Adrenal gland (tissue), 12 donors: ENCODE measurements around the gene NAA38. TPM values are rescaled to one million over a fixed set of nuclear protein-coding genes. Genes with fewer than 3 reads are reported as not detected.

ENCODE experiments used
- DNase-seq, 7 donors: peaks; one replicate each; pipeline ENCODE4 v3.0.0-alpha.2; 2019 to 2020
- H3K27ac ChIP-seq, 5 donors: fragments of 200-600 bp; sonication (generic) in 4 of 5; 1 replicate in 3 of 5; 2 replicates in 2 of 5; pipeline versions ENCODE4 v1.5.1 to v1.8.0; 2016 to 2020; ENCODE audit warnings: mild to moderate bottlenecking in 1 of 5
- H3K27me3 ChIP-seq: fragments of 200-600 bp; 2 replicates; pipeline ENCODE4 v1.8.0; 2021
- H3K36me3 ChIP-seq, 2 donors: fragments of 200-600 bp; replicated peaks in 1 of 2; 1 replicate in 1 of 2; 2 replicates in 1 of 2; pipeline versions ENCODE4 v1.5.1 to v1.8.0; 2018 to 2022
- H3K4me1 ChIP-seq, 2 donors: fragments of 200-600 bp; replicated peaks in 1 of 2; 1 replicate in 1 of 2; 2 replicates in 1 of 2; pipeline versions ENCODE4 v1.5.1 to v1.8.0; 2018 to 2021
- H3K4me3 ChIP-seq, 4 donors: fragments of 200-600 bp; sonication (generic) in 3 of 4; one replicate each; pipeline ENCODE4 v1.5.1; 2016 to 2018
- H3K9me3 ChIP-seq, 3 donors: fragments of 200-600 bp; sonication (generic) in 1 of 3; replicated peaks in 1 of 3; 1 replicate in 2 of 3; 2 replicates in 1 of 3; pipeline versions ENCODE4 v1.5.1 to v1.8.0; 2016 to 2021
- CTCF ChIP-seq, 6 experiments: fragments of 450-650 bp in 4 of 6; fragments of 200-600 bp in 2 of 6; sonication (generic) in 1 of 6; IDR thresholded peaks; 1 replicate in 5 of 6; 2 replicates in 1 of 6; pipeline versions ENCODE4 v1.5.1 to v1.8.0; 2016 to 2021; ENCODE audit warnings: antibody characterized with exemption in 6 of 6, mild to moderate bottlenecking in 2 of 6, moderate library complexity in 1 of 6
- POLR2A ChIP-seq, 2 donors: fragments of 450-650 bp; IDR thresholded peaks; one replicate each; pipeline ENCODE4 v1.6.1; 2017; ENCODE audit warnings: antibody characterized with exemption in 2 of 2, mild to moderate bottlenecking in 2 of 2, moderate library complexity in 1 of 2
- WGBS, 4 donors: extraction: QIAGEN DNeasy Blood & Tissue Kit in 2 of 4; methylation state at CpG; one replicate each; pipeline versions ENCODE4 v1.1.5 to v1.1.7; 2013 to 2017; 5-methylcytosine and 5-hydroxymethylcytosine counted together
- intact Hi-C, 2 donors: fragments of 100-400 bp; cut with DNase I; formaldehyde crosslinking; loops; one replicate each; pipeline versions ENCODE4 v1.14.1 to v1.15.0; 2022 to 2023
- polyA plus RNA-seq, 3 donors: library from polyadenylated mRNA; stranded (reverse); fragments of 200-250 nt in 2 of 3; fragments of 350-450 nt in 1 of 3; fragmentation: Illumina TruSeq in 1 of 3; extraction: RNeasy Lipid Tissue Mini Kit (QIAGEN cat#74804) in 1 of 3; gene quantifications; one replicate each; pipeline ENCODE4 v1.2.3, GENCODE V29; 2013 to 2014
- total RNA-seq, 9 donors: library from RNA; depleted of rRNA in 4 of 9; stranded (reverse); fragments of >200 nt in 4 of 9; fragments of 120-200 nt in 1 of 9; fragmentation: NEBNext Ultra II Directional in 1 of 9; extraction: Animal tissue kit (Norgen Biotek cat#: 25700) in 1 of 9; gene quantifications; one replicate each; pipeline versions ENCODE4 v1.1.0 to v1.2.4, GENCODE V29; 2013 to 2023
- donor health status: healthy with polysubstance abuse.
- donor health status: Bipolar disorder and iron deficiency.
- donor health status: DM: yes; HTN: yes; CAD: no.
- donor health status: DM: no; HTN: no; CAD: no.
- donor health status: DM: no; HTN: no; CAD: no.
- donor health status: DM: yes; HTN: yes; CAD: no.

The NAA38 gene
- total and polyA plus RNA-seq, 12 donors = 34.5 to 424 (median 128) TPM

GRCh38 chr17:7897773-7898172 lies 40.4 kb upstream of the NAA38 start:
- Histone ChIP-seq H3K27ac (peak overlapping the region in 1 of 5 donors; percentile 21), H3K27me3 (no peaks in the 10 kb centered on the region), H3K4me3 (no peak overlapping the region), H3K36me3 (peaks cover 0 to 94% of the 10 kb centered on the region in 2 donors), H3K9me3 (no peaks in the 10 kb centered on the region), H3K4me1 (no peaks in the 10 kb centered on the region)
- WGBS, 4 donors = 30 to 35% (median 33%) methylated on average over 6 of the region's 6 CpGs
- intact Hi-C loops = loop anchor here in 1 of 2 donors (5.0 kb wide), 1 partner anchor 35 kb away; no protein-coding TSS in a partner anchor
- DNase-seq = peak in 6 of 7 donors; percentile 16 to 69 (median 54)
- TF ChIP-seq POLR2A (IDR thresholded peaks at IDR 0.05) (no peak), CTCF (IDR thresholded peaks at IDR 0.05) (peak; percentile 37 to 94 (median 76))

DNA sequence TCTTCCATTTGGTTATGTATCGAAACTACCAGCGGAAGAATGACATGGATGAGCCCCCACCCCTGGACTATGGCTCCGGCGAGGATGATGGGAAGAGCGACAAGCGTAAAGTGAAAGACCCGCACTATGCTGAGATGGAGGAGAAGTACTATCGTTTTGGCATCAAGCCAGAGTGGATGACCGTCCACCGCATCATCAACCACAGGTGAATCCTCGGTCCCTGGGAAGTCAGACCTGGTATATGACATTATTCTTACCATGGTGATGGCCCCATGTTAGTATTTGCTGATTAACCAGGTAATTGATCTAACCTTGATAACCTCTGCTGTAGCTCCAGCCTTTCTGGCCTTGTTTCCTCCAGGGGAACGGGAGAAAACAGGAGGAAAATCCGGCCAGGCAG lies 39.7 kb upstream of the NAA38 start:
- Histone ChIP-seq H3K4me1 (no peaks in the 10 kb centered on the region), H3K27me3 (no peaks in the 10 kb centered on the region), H3K9me3 (no peaks in the 10 kb centered on the region), H3K36me3 (peaks cover 0 to 88% of the 10 kb centered on the region in 2 donors), H3K27ac (no peak overlapping the region), H3K4me3 (no peak overlapping the region)
- no peak for TF ChIP-seq POLR2A (IDR thresholded peaks at IDR 0.05)
- TF ChIP-seq CTCF (IDR thresholded peaks at IDR 0.05) = no peak
- intact Hi-C loops = loop anchor here in 1 of 2 donors (5.0 kb wide), 1 partner anchor 35 kb away; no protein-coding TSS in a partner anchor
- peak in 4 of 7 donors; percentile 7 to 50 (median 20) for DNase-seq
- WGBS, 4 donors = 80 to 84% (median 82%) methylated on average over 13 of the region's 13 CpGs

DNA sequence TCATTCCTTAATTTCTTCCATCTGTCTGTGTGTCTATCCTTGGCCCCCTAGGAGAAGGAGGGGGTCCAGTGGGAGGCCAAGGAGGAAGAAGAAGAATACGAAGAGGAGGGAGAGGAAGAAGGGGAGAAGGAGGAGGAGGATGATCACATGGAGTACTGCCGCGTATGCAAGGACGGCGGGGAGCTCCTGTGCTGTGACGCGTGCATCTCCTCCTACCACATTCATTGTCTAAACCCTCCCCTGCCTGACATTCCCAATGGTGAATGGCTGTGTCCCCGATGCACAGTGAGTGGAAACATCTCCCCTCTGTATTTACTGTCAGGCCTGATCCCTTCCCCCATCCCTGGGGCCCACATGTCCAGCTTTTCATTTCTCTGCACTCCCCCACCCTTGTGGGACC lies 37.5 kb upstream of the NAA38 start:
- peaks cover 0 to 85% of the 10 kb centered on the region in 2 donors for H3K36me3 ChIP-seq
- no peak for TF ChIP-seq CTCF (IDR thresholded peaks at IDR 0.05)
- TF ChIP-seq POLR2A (IDR thresholded peaks at IDR 0.05) = no peak
- H3K27me3 ChIP-seq = no peaks in the 10 kb centered on the region
- intact Hi-C loops = loop anchor here in 1 of 2 donors (5.0 kb wide), 1 partner anchor 33 kb away; no protein-coding TSS in a partner anchor
- 82 to 92% (median 85%) methylated on average over 8 of the region's 8 CpGs for WGBS, 4 donors
- peaks cover 0 to 2% of the 10 kb centered on the region in 2 donors for H3K4me1 ChIP-seq
- H3K4me3 ChIP-seq = no peak overlapping the region
- H3K9me3 ChIP-seq = no peaks in the 10 kb centered on the region
- H3K27ac ChIP-seq = no peak overlapping the region
- DNase-seq = peak in 3 of 7 donors; percentile 1 to 16 (median 12)

- Histone ChIP-seq H3K27ac (no peak overlapping the region), H3K27me3 (no peaks in the 10 kb centered on the region), H3K36me3 (peaks cover 0 to 78% of the 10 kb centered on the region in 2 donors), H3K4me3 (no peak overlapping the region), H3K4me1 (peaks cover 5 to 9% of the 10 kb centered on the region in 2 donors), H3K9me3 (no peaks in the 10 kb centered on the region)
- intact Hi-C loops = no loop called here
- peak in 3 of 7 donors; percentile 3 to 29 (median 17) for DNase-seq
- no peak for TF ChIP-seq POLR2A (IDR thresholded peaks at IDR 0.05)
- TF ChIP-seq CTCF (IDR thresholded peaks at IDR 0.05) = no peak
- 89 to 92% (median 91%) methylated on average over 9 of the region's 9 CpGs for WGBS, 4 donors
These were observed 36.9 kb upstream of the NAA38 start for GRCh38 chr17:7894226-7894625.
